HG03342 (cell line): ENCODE data around the gene SCRN2.

Source experiments
- ATAC-seq: cut with Tn5 transposase; IDR thresholded peaks from one replicate; pipeline ENCODE4 v1.9.1; 2021; ENCODE audit warnings: mild to moderate bottlenecking, moderate library complexity; ENCODE audit not compliant: unreplicated experiment

The SCRN2 gene

GRCh38 chr17:47822785-47823184 lies 18.3 kb downstream of the SCRN2 start:
- ATAC-seq, result no peak

- ATAC-seq, result peak; percentile 72
These were observed 19.4 kb downstream of the SCRN2 start, which contains the start of gene OSBPL7 for GRCh38 chr17:47821424-47822391. Gene OSBPL7, minus strand, starts transcription at chr17:47821794. Its CDS starts 1,516 bp downstream, at chr17:47820278.

GRCh38 chr17:47821031-47821423 lies 20.0 kb downstream of the SCRN2 start:
- ATAC-seq, result no peak

- no peak for ATAC-seq
These were observed 20.9 kb downstream of the SCRN2 start for GRCh38 chr17:47820033-47820789.

- ATAC-seq, result no peak
These were observed 21.6 kb downstream of the SCRN2 start for GRCh38 chr17:47819475-47819874.

GRCh38 chr17:47818002-47818695 lies 22.9 kb downstream of the SCRN2 start:
- no peak for ATAC-seq

- no peak for ATAC-seq
These were observed 24.1 kb downstream of the SCRN2 start for GRCh38 chr17:47816947-47817346.

- no peak for ATAC-seq
These were observed 24.9 kb downstream of the SCRN2 start for GRCh38 chr17:47816111-47816735.

- ATAC-seq, result no peak
These were observed 25.8 kb downstream of the SCRN2 start for GRCh38 chr17:47815106-47815918.

- no peak for ATAC-seq
These were observed 27.5 kb downstream of the SCRN2 start for GRCh38 chr17:47813512-47814031.

- ATAC-seq, result no peak
These were observed 28.0 kb downstream of the SCRN2 start for GRCh38 chr17:47813077-47813476.

GRCh38 chr17:47812146-47812920 lies 28.7 kb downstream of the SCRN2 start:
- ATAC-seq, result no peak

GRCh38 chr17:47811709-47812108 lies 29.4 kb downstream of the SCRN2 start:
- no peak for ATAC-seq

GRCh38 chr17:47810901-47811635 lies 30.0 kb downstream of the SCRN2 start:
- no peak for ATAC-seq

GRCh38 chr17:47810200-47810821 lies 30.8 kb downstream of the SCRN2 start:
- no peak for ATAC-seq

GRCh38 chr17:47808830-47809480 lies 32.1 kb downstream of the SCRN2 start:
- ATAC-seq, result no peak
